K562 (cell line): ENCODE results near the gene ACHE. TPM values are rescaled to one million over a fixed set of nuclear protein-coding genes. Genes with fewer than 3 reads are reported as not detected.

Experiments used
- ATAC-seq: fragments of 200-7000 bp; cut with Tn5 transposase; 3 replicates; pipeline ENCODE4 v1.9.1; 2020; ENCODE audit warnings: moderate library complexity
- BruUV-seq: library from RNA; stranded (reverse); fragments of 400-500 nt; replicated peaks from 2 replicates; lab custom pipeline; 2021; lab: Mats Ljungman, UMichigan
- CTCF ChIA-PET: fragments of 300-600 bp; formaldehyde crosslinking; extraction: SDS; loops from one replicate; lab custom pipeline; 2021; ENCODE audit warnings: low intra/inter-chr PET ratio; lab: Yijun Ruan, JAX
- POLR2A ChIA-PET: fragments of 300-600, 350-650 bp; sonication (Branson Sonifier 250); formaldehyde crosslinking; extraction: SDS; loops from one replicate; lab custom pipeline; 2021; ENCODE audit warnings: antibody characterized with exemption, inconsistent platforms; lab: Yijun Ruan, JAX
- DNase-seq, 4 experiments: peaks; one replicate each; pipeline versions ENCODE4 v3.0.0 to v3.0.0-alpha.2; 2011 to 2018; ENCODE audit warnings: low spot score in 3 of 4, mixed read lengths in 3 of 4; ENCODE audit errors: extremely low read depth in 1 of 4
- FAIRE-seq: peaks from 2 replicates; lab custom pipeline; 2011; peaks lifted over from hg19 to GRCh38; lab: Jason Lieb, UNC
- H2AFZ ChIP-seq: 2 replicates; pipeline ENCODE4 v1.6.0; 2011; ENCODE audit warnings: low read depth, low read length, control low read depth, inconsistent platforms
- H3K27ac ChIP-seq: fragments of 200-600 bp; 3 replicates; pipeline ENCODE4 v1.8.0; 2011; ENCODE audit warnings: low read depth, mild to moderate bottlenecking, control low read depth, inconsistent platforms, low read length, moderate library complexity, mixed read lengths; ENCODE audit errors: extremely low read depth
- H3K27me3 ChIP-seq, 2 experiments: fragments of 300-600 bp in 1 of 2; 2 replicates in 1 of 2; 3 replicates in 1 of 2; pipeline versions ENCODE4 v1.6.0 to v1.8.0; 2011; ENCODE audit warnings: inconsistent platforms in 2 of 2, low read length in 2 of 2, mild to moderate bottlenecking in 1 of 2, mixed read lengths in 1 of 2, moderate library complexity in 1 of 2; ENCODE audit not compliant: control insufficient read depth in 2 of 2, insufficient read depth in 2 of 2
- H3K36me3 ChIP-seq: fragments of 300-600 bp; 3 replicates; pipeline ENCODE4 v1.8.0; 2011; ENCODE audit warnings: mild to moderate bottlenecking, low read length, inconsistent platforms; ENCODE audit not compliant: control insufficient read depth, insufficient read depth
- H3K4me1 ChIP-seq, 2 experiments: fragments of 200-600 bp in 1 of 2; replicated peaks in 1 of 2; 2 replicates in 1 of 2; 3 replicates in 1 of 2; pipeline versions ENCODE4 v1.5.1 to v1.8.0; 2011; ENCODE audit warnings: inconsistent platforms in 2 of 2, low read length in 2 of 2, mild to moderate bottlenecking in 1 of 2, mixed read lengths in 1 of 2, moderate library complexity in 1 of 2; ENCODE audit not compliant: control insufficient read depth in 2 of 2, insufficient read depth in 2 of 2
- H3K4me2 ChIP-seq: 2 replicates; pipeline ENCODE4 v1.6.1; 2011; ENCODE audit warnings: low read length, control low read depth, inconsistent platforms, mixed read lengths; ENCODE audit not compliant: insufficient read depth
- H3K4me3 ChIP-seq: fragments of 200-600 bp; sonication (generic), shearing (Covaris generic); 2 replicates; pipeline ENCODE4 v1.5.1; 2016; ENCODE audit warnings: control low read depth, inconsistent platforms
- H3K79me2 ChIP-seq: fragments of 200-600 bp; 3 replicates; pipeline ENCODE4 v1.8.0; 2011; ENCODE audit warnings: low read length, inconsistent platforms; ENCODE audit not compliant: control insufficient read depth, insufficient read depth
- H3K9ac ChIP-seq, 2 experiments: 2 replicates each; pipeline versions ENCODE4 v1.6.0 to v1.6.1; 2011; ENCODE audit warnings: low read depth in 2 of 2, low read length in 2 of 2, control low read depth in 1 of 2, inconsistent platforms in 1 of 2, mild to moderate bottlenecking in 1 of 2, mixed read lengths in 1 of 2; ENCODE audit not compliant: insufficient read depth in 1 of 2
- H3K9me1 ChIP-seq: one replicate; pipeline ENCODE4 v1.6.0; 2011; ENCODE audit warnings: inconsistent platforms, mild to moderate bottlenecking, low read length, moderate library complexity; ENCODE audit not compliant: control insufficient read depth, insufficient read depth
- H3K9me3 ChIP-seq: replicated peaks from 2 replicates; pipeline ENCODE4 v1.5.1; 2011; ENCODE audit warnings: low read depth, low read length, inconsistent platforms; ENCODE audit not compliant: control insufficient read depth, insufficient read depth
- H4K20me1 ChIP-seq: replicated peaks from 2 replicates; pipeline ENCODE4 v1.6.1; 2011; ENCODE audit warnings: low read length, inconsistent platforms, mixed read lengths; ENCODE audit not compliant: control insufficient read depth, insufficient read depth
- GATAD2B ChIP-seq: fragments of 450-650 bp; IDR thresholded peaks from 2 replicates; pipeline ENCODE4 v1.6.1; 2017; ENCODE audit warnings: mild to moderate bottlenecking, borderline replicate concordance
- SAFB ChIP-seq: fragments of 200-400 bp; formaldehyde crosslinking; IDR thresholded peaks from 2 replicates; pipeline ENCODE4 v1.6.1; 2017; ENCODE audit warnings: low read depth, low read length, borderline replicate concordance
- STAG1 ChIP-seq: sonication (generic); formaldehyde crosslinking; IDR thresholded peaks from 2 replicates; pipeline ENCODE4 v1.5.0; 2020; ENCODE audit warnings: missing genetic modification reagents, borderline replicate concordance
- WGBS: fragments of 100-300 bp; shearing (Covaris generic); methylation state at CpG from one replicate; pipeline ENCODE4 v1.1.6; 2016; ENCODE audit warnings: low coverage, mixed read lengths; ENCODE audit not compliant: insufficient coverage; ENCODE audit errors: missing lambda C conversion rate; 5-methylcytosine and 5-hydroxymethylcytosine counted together
- in situ Hi-C: fragments of 300-500 bp; cut with MboI; formaldehyde crosslinking; loops from 4 replicates; pipeline ENCODE4 v1.15.0; 2018; ENCODE audit warnings: inconsistent platforms, mixed read lengths
- intact Hi-C: fragments of 100-400 bp; cut with micrococcal nuclease; formaldehyde crosslinking; loops from 2 replicates; pipeline ENCODE4 v1.14.2; 2022
- polyA plus RNA-seq, 8 experiments: library from polyadenylated mRNA; depleted of rRNA in 4 of 8; stranded (reverse) in 5 of 8; unstranded in 3 of 8; fragments of >200 nt; fragmentation: Nextera tagmentation in 2 of 8; fragmentation: Illumina TruSeq in 1 of 8; extraction: Ambion mirVana in 2 of 8; extraction: Trizol in 1 of 8; gene quantifications; 2 replicates each; pipeline versions ENCODE4 v1.2.1 to v1.2.3, GENCODE V29; 2011 to 2014; ENCODE audit warnings: inconsistent platforms in 1 of 8, missing spikeins in 1 of 8
- total RNA-seq, 7 experiments: library from RNA; depleted of rRNA in 6 of 7; stranded (reverse); fragments of >200 nt in 6 of 7; fragmentation: Illumina TruSeq in 2 of 7; extraction: Trizol in 2 of 7; gene quantifications; 2 replicates each; pipeline versions ENCODE4 v1.2.1 to v1.2.3, GENCODE V29; 2011 to 2021; ENCODE audit warnings: low replicate concordance in 1 of 7

Gene ACHE
- total and polyA plus RNA-seq, 9 of the 15 experiments (the other 6 are each of a cell fraction or from before 2014, with no cell fraction given): 0.04 to 8.8 (median 1.9) TPM

- Histone ChIP-seq H3K9me3 (no peaks in the 10 kb centered on the region), H3K79me2 (peaks cover 13% of the 10 kb centered on the region), H3K4me2 (no peak overlapping the region), H3K9me1 (no peaks in the 10 kb centered on the region), H4K20me1 (no peaks in the 10 kb centered on the region), H3K27ac (no peak overlapping the region), H3K4me3 (no peak overlapping the region), H3K36me3 (0 out of 3 replicates have a peak, but pooled peaks cover 2% of the 10 kb centered on the region), H3K27me3 (no peaks in the 10 kb centered on the region)
- intact Hi-C loops (loop anchor here (5.0 kb wide), 2 partner anchors 162 to 387 kb away; partner anchors contain the start of gene GIGYF1), in situ Hi-C loops (loop anchor here (5.0 kb wide), 1 partner anchor 147 kb away; the partner anchor contains the start of gene POP7)
- BruUV-seq: no TSS peak
- DNase-seq: peak in 3 of 4 experiments; percentile 20 to 50 (median 45)
- FAIRE-seq: no peak
- WGBS: 84% methylated on average over 12 of the region's 14 CpGs
- POLR2A ChIA-PET: interaction anchor here (0.9 to 1.0 kb wide), 2 partner anchors 9 to 52 kb away, joined by 3 read pairs; no protein-coding TSS in a partner anchor
- no peak for ATAC-seq
- TF ChIP-seq SAFB (no peak), GATAD2B (no peak), STAG1 (0 out of 2 replicates have a peak, but pooled peaks have one; percentile 12)
- TF ChIP-seq, all 486 proteins: peak for 1
- Histone ChIP-seq H3K4me1 (peaks cover 4 to 38% of the 10 kb centered on the region in 2 experiments; a peak in 4 of 5 replicates), H2AFZ (no peak overlapping the region), H3K9ac (peak overlapping the region in 1 of 2 experiments; percentile 56; a peak in 2 of 4 replicates)
- CTCF ChIA-PET: no interaction called here
Measured at GRCh38 chr7:100854146-100854895, 41.4 kb downstream of the ACHE start.
